Measurements from ENCODE around the gene ADAMTSL5.
A peak's percentile ranks its signal among the peaks of the same experiment; 100 is the strongest.

Gene ADAMTSL5

DNA sequence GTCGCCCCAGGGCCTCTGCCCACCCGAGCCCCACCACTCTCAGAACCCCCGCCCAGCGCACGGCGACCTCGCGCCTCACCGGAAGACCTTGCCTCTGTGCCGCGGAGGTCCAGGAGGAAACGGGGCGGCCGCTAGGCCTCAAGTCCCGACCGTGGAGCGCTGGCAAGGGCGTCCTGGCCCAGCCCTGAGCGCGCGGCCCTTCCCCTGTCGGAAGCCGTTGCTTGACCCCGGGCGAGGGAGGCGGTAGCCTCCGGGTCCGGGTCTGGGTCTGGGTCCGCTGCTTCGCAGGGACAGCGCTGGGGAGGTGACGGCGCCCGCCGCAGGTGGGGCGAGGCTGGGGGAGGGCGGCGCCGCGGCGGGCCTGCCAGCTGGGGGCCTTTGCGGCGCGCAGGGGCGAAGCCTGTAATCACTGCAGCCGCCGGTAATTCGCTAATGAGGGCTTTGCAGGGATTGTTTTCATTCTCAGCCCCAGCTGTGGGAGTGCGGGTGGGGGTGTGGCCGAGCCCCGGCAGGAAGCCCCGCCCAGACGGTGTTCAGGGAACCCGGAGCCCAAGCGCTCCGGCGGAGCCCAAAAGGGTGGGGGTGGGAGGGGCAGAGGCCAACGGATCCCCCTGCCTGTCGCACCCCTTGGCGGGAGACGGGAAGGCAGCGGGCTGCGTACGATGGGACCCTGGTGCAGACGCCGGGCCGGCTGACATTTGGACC lies 42.4 kb downstream of the ADAMTSL5 start:
- H3K36me3 Mint-ChIP-seq (ENCODE audit: insufficient read depth), result peaks cover 4% of the 10 kb centered on the region
- H3K4me1 Mint-ChIP-seq (ENCODE audit: low read depth in 2 of 2), result peaks cover 0 to 19% of the 10 kb centered on the region in 2 donors
- peak overlapping the region; percentile 80 to 81 for H3K4me3 Mint-ChIP-seq
- peak; percentile 61 for ATAC-seq (replicated peaks)
- H3K27me3 Mint-ChIP-seq, result peaks cover 0 to 18% of the 10 kb centered on the region in 2 donors
- H3K9me3 Mint-ChIP-seq, result no peaks in the 10 kb centered on the region
- H3K27ac Mint-ChIP-seq, result no peak overlapping the region
- DNase-seq, result peak; percentile 55 to 57 (median 57)

- H3K27ac Mint-ChIP-seq, result no peak overlapping the region
These were observed 42.8 kb downstream of the ADAMTSL5 start for GRCh38 chr19:1470055-1470304.

DNA sequence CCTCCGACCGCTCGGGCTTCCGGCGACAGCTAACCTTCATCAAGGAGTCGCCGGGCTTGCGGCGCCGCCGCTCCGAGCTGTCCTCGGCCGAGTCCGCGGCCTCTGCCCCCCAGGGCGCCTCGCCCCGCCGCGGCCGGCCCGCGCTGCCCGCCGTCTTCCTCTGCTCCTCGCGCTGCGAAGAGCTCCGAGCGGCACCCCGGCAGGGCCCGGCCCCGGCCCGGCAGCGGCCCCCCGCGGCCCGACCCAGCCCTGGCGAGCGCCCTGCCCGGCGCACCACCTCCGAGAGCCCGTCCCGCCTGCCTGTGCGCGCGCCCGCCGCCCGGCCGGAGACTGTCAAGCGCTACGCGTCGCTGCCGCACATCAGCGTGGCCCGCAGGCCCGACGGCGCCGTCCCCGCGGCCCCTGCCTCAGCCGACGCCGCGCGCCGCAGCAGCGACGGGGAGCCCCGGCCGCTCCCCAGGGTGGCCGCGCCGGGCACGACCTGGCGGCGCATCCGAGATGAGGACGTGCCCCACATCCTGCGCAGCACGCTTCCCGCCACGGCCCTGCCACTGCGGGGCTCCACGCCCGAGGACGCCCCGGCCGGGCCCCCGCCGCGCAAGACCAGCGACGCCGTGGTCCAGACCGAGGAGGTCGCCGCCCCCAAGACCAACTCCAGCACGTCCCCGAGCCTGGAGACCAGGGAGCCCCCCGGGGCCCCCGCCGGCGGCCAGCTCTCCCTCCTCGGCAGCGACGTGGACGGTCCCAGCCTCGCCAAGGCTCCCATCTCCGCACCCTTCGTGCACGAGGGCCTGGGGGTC lies 43.4 kb downstream of the ADAMTSL5 start:
- peak overlapping the region; percentile 80 to 81 for H3K4me3 Mint-ChIP-seq
- ATAC-seq (replicated peaks) (peak; percentile 63), DNase-seq (no peak)
- peaks cover 1% of the 10 kb centered on the region for H3K36me3 Mint-ChIP-seq (ENCODE audit: insufficient read depth)
- peaks cover 0 to 17% of the 10 kb centered on the region in 2 donors for H3K4me1 Mint-ChIP-seq (ENCODE audit: low read depth in 2 of 2)
- H3K27ac Mint-ChIP-seq, result no peak overlapping the region
- H3K9me3 Mint-ChIP-seq, result no peaks in the 10 kb centered on the region
- peaks cover 0 to 18% of the 10 kb centered on the region in 2 donors for H3K27me3 Mint-ChIP-seq

More at GRCh38 chr19:1470055-1470304, 42.8 kb downstream of the ADAMTSL5 start:
- ATAC-seq (replicated peaks) (no peak), DNase-seq (no peak)
- Mint-ChIP-seq H3K4me1 (ENCODE audit: low read depth in 2 of 2) (peaks cover 0 to 19% of the 10 kb centered on the region in 2 donors), H3K36me3 (ENCODE audit: insufficient read depth) (peaks cover 4% of the 10 kb centered on the region), H3K27me3 (peaks cover 0 to 18% of the 10 kb centered on the region in 2 donors), H3K9me3 (no peaks in the 10 kb centered on the region), H3K4me3 (peak overlapping the region; percentile 80 to 81)

DNA sequence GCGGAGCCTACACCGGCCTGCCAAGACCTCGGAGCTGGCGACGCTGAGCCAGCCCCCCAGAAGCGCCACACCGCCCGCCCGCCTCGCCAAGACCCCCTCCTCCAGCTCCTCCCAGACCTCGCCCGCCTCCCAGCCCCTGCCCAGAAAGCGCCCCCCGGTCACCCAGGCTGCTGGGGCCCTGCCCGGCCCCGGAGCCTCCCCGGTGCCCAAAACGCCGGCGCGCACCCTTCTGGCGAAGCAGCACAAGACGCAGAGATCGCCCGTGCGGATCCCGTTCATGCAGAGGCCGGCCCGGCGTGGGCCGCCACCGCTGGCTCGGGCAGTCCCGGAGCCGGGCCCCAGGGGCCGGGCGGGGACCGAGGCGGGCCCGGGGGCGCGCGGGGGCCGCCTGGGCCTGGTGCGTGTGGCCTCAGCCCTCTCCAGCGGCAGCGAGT lies 44.0 kb downstream of the ADAMTSL5 start:
- DNase-seq (no peak), ATAC-seq (replicated peaks) (peak; percentile 6)
- Mint-ChIP-seq H3K4me3 (peak overlapping the region; percentile 45 to 66), H3K27me3 (peaks cover 0 to 18% of the 10 kb centered on the region in 2 donors), H3K36me3 (ENCODE audit: insufficient read depth) (no peaks in the 10 kb centered on the region), H3K4me1 (ENCODE audit: low read depth in 2 of 2) (peaks cover 0 to 14% of the 10 kb centered on the region in 2 donors), H3K9me3 (no peaks in the 10 kb centered on the region), H3K27ac (no peak overlapping the region)

DNA sequence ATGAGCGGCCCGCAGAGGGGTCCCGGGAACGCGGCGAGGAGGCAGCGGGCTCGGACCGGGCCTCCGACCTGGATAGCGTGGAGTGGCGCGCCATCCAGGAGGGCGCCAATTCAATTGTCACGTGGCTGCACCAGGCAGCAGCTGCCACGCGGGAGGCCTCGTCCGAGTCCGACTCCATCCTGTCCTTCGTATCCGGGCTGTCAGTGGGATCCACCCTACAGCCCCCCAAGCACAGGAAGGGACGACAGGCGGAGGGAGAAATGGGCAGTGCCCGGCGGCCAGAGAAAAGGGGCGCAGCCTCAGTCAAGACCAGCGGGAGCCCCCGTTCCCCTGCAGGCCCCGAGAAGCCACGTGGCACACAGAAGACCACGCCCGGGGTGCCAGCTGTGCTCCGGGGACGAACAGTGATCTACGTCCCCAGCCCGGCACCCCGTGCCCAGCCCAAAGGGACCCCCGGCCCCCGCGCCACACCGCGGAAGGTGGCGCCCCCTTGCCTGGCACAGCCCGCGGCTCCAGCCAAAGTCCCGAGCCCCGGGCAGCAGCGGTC lies 44.5 kb downstream of the ADAMTSL5 start:
- H3K9me3 Mint-ChIP-seq, result no peaks in the 10 kb centered on the region
- H3K4me3 Mint-ChIP-seq, result peak overlapping the region; percentile 45 to 66
- peaks cover 0 to 12% of the 10 kb centered on the region in 2 donors for H3K4me1 Mint-ChIP-seq (ENCODE audit: low read depth in 2 of 2)
- no peak overlapping the region for H3K27ac Mint-ChIP-seq
- peaks cover 0 to 16% of the 10 kb centered on the region in 2 donors for H3K27me3 Mint-ChIP-seq
- DNase-seq, result no peak
- H3K36me3 Mint-ChIP-seq (ENCODE audit: insufficient read depth), result no peaks in the 10 kb centered on the region
- ATAC-seq (replicated peaks), result no peak

- peak overlapping the region in 1 of 2 donors; percentile 45 for H3K4me3 Mint-ChIP-seq
- DNase-seq, result no peak
- H3K4me1 Mint-ChIP-seq (ENCODE audit: low read depth in 2 of 2), result peaks cover 0 to 9% of the 10 kb centered on the region in 2 donors
- H3K36me3 Mint-ChIP-seq (ENCODE audit: insufficient read depth), result no peaks in the 10 kb centered on the region
- H3K27me3 Mint-ChIP-seq, result peaks cover 0 to 11% of the 10 kb centered on the region in 2 donors
- no peak for ATAC-seq (replicated peaks)
- H3K27ac Mint-ChIP-seq, result no peak overlapping the region
- no peaks in the 10 kb centered on the region for H3K9me3 Mint-ChIP-seq
These were observed 45.1 kb downstream of the ADAMTSL5 start for GRCh38 chr19:1467490-1468273.

DNA sequence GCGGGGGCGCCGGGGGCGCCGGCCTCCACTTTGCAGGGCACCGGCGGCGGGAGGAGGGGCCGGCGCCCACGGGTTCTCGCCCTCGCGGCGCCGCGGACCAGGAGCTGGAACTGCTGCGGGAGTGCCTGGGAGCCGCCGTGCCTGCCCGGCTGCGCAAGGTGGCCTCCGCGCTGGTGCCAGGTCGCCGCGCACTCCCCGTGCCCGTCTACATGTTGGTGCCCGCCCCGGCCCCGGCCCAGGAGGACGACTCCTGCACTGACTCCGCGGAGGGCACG lies 45.7 kb downstream of the ADAMTSL5 start:
- no peaks in the 10 kb centered on the region for H3K36me3 Mint-ChIP-seq (ENCODE audit: insufficient read depth)
- no peak overlapping the region for H3K4me3 Mint-ChIP-seq
- peaks cover 0 to 11% of the 10 kb centered on the region in 2 donors for H3K27me3 Mint-ChIP-seq
- no peak overlapping the region for H3K27ac Mint-ChIP-seq
- H3K4me1 Mint-ChIP-seq (ENCODE audit: low read depth in 2 of 2), result peaks cover 0 to 9% of the 10 kb centered on the region in 2 donors
- ATAC-seq (replicated peaks), result no peak
- no peaks in the 10 kb centered on the region for H3K9me3 Mint-ChIP-seq
- DNase-seq, result no peak

DNA sequence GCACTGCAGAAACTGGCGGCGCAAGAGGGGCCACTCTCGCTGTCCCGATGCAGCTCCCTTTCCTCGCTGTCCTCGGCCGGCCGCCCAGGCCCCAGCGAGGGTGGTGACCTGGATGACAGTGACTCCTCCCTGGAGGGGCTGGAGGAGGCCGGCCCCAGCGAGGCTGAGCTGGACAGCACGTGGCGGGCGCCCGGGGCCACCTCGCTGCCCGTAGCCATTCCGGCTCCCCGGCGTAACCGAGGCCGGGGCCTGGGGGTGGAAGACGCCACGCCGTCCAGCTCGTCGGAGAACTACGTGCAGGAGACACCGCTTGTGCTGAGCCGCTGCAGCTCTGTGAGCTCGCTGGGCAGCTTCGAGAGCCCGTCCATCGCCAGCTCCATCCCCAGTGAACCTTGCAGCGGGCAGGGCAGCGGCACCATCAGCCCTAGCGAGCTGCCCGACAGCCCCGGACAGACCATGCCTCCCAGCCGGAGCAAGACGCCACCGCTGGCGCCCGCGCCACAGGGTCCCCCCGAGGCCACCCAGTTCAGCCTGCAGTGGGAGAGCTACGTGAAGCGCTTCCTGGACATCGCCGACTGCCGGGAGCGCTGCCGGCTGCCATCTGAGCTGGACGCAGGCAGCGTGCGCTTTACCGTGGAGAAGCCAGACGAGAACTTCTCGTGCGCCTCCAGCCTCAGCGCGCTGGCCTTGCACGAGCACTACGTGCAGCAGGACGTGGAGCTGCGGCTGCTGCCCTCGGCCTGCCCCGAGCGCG lies 46.2 kb downstream of the ADAMTSL5 start:
- H3K4me1 Mint-ChIP-seq (ENCODE audit: low read depth in 2 of 2), result peaks cover 0 to 9% of the 10 kb centered on the region in 2 donors
- H3K27me3 Mint-ChIP-seq, result peaks cover 0 to 8% of the 10 kb centered on the region in 2 donors
- ATAC-seq (replicated peaks), result no peak
- DNase-seq, result no peak
- H3K27ac Mint-ChIP-seq, result no peak overlapping the region
- no peaks in the 10 kb centered on the region for H3K9me3 Mint-ChIP-seq
- no peak overlapping the region for H3K4me3 Mint-ChIP-seq
- H3K36me3 Mint-ChIP-seq (ENCODE audit: insufficient read depth), result no peaks in the 10 kb centered on the region

- DNase-seq, result no peak
- no peaks in the 10 kb centered on the region for H3K36me3 Mint-ChIP-seq (ENCODE audit: insufficient read depth)
- no peak overlapping the region for H3K27ac Mint-ChIP-seq
- H3K4me1 Mint-ChIP-seq (ENCODE audit: low read depth in 2 of 2), result peaks cover 0 to 6% of the 10 kb centered on the region in 2 donors
- H3K4me3 Mint-ChIP-seq, result no peak overlapping the region
- no peaks in the 10 kb centered on the region for H3K9me3 Mint-ChIP-seq
- ATAC-seq (replicated peaks), result no peak
- peaks cover 0 to 2% of the 10 kb centered on the region in 2 donors for H3K27me3 Mint-ChIP-seq
These were observed 46.8 kb downstream of the ADAMTSL5 start for GRCh38 chr19:1466018-1466460.

- Mint-ChIP-seq H3K27ac (no peak overlapping the region), H3K36me3 (ENCODE audit: insufficient read depth) (no peaks in the 10 kb centered on the region), H3K4me1 (ENCODE audit: low read depth in 2 of 2) (peaks cover 0 to 5% of the 10 kb centered on the region in 2 donors), H3K4me3 (no peak overlapping the region), H3K9me3 (no peaks in the 10 kb centered on the region), H3K27me3 (no peaks in the 10 kb centered on the region)
- peak; percentile 29 for ATAC-seq (replicated peaks)
- no peak for DNase-seq
These were observed 47.4 kb downstream of the ADAMTSL5 start for GRCh38 chr19:1465191-1466016.

GRCh38 chr19:1461862-1462261 lies 51.0 kb downstream of the ADAMTSL5 start:
- no peak overlapping the region for H3K4me3 Mint-ChIP-seq
- no peaks in the 10 kb centered on the region for H3K36me3 Mint-ChIP-seq (ENCODE audit: insufficient read depth)
- ATAC-seq (replicated peaks) (no peak), DNase-seq (no peak)
- no peak overlapping the region for H3K27ac Mint-ChIP-seq
- H3K9me3 Mint-ChIP-seq, result no peaks in the 10 kb centered on the region
- H3K4me1 Mint-ChIP-seq (ENCODE audit: low read depth in 2 of 2), result peaks cover 0 to 2% of the 10 kb centered on the region in 2 donors
- peaks cover 0 to 9% of the 10 kb centered on the region in 2 donors for H3K27me3 Mint-ChIP-seq
